GM12878 (cell line): Measurements from ENCODE around the gene IGFALS. TPM values are rescaled to one million over a fixed set of nuclear protein-coding genes. Genes with fewer than 3 reads are reported as not detected.

Source experiments
- ATAC-seq: fragments of 200-7000 bp; cut with Tn5 transposase; 3 replicates; pipeline ENCODE4 v1.9.1; 2020; ENCODE audit warnings: mild to moderate bottlenecking, moderate library complexity
- BruUV-seq: library from RNA; stranded (reverse); fragments of 400-500 nt; replicated peaks from 2 replicates; lab custom pipeline; 2021; lab: Mats Ljungman, UMichigan
- CTCF ChIA-PET: fragments of 300-600 bp; sonication (Branson Sonifier 250); formaldehyde crosslinking; extraction: SDS; loops from one replicate; lab custom pipeline; 2021; ENCODE audit warnings: inconsistent platforms; lab: Yijun Ruan, JAX
- POLR2A ChIA-PET: fragments of 350-600 bp; formaldehyde crosslinking; extraction: SDS; loops from one replicate; lab custom pipeline; 2021; ENCODE audit warnings: inconsistent platforms; lab: Charles Lee
- RAD21 ChIA-PET: fragments of 300-600 bp; sonication (Branson Sonifier 250); formaldehyde crosslinking; loops from one replicate; lab custom pipeline; 2023; ENCODE audit warnings: antibody characterized with exemption; ENCODE audit not compliant: unreplicated experiment; lab: Charles Lee
- SMC1A ChIA-PET: fragments of 300-600 bp; sonication (Branson Sonifier 250); formaldehyde crosslinking; loops from one replicate; lab custom pipeline; 2023; ENCODE audit not compliant: unreplicated experiment, uncharacterized antibody; lab: Charles Lee
- DNase-seq: peaks from one replicate; pipeline ENCODE4 v3.0.0-alpha.2; 2011; ENCODE audit warnings: low read depth, low spot score
- FAIRE-seq: peaks from 3 replicates; lab custom pipeline; 2011; peaks lifted over from hg19 to GRCh38; lab: Jason Lieb, UNC
- H2AFZ ChIP-seq: 2 replicates; pipeline ENCODE4 v1.6.0; 2011; ENCODE audit warnings: low read depth, low read length, control low read depth; ENCODE audit not compliant: control insufficient read depth
- H3K27ac ChIP-seq: 2 replicates; pipeline ENCODE4 v1.5.1; 2011; ENCODE audit warnings: control low read depth; ENCODE audit not compliant: control insufficient read depth, insufficient read depth
- H3K27me3 ChIP-seq, 2 experiments: replicated peaks in 1 of 2; 2 replicates each; pipeline versions ENCODE4 v1.6.0 to v1.6.1; 2011; ENCODE audit warnings: low read length in 1 of 2; ENCODE audit not compliant: control insufficient read depth in 2 of 2, insufficient read depth in 2 of 2
- H3K36me3 ChIP-seq, 2 experiments: 2 replicates each; pipeline ENCODE4 v1.5.1; 2011; ENCODE audit warnings: low read length in 1 of 2; ENCODE audit not compliant: control insufficient read depth in 2 of 2, insufficient read depth in 2 of 2
- H3K4me1 ChIP-seq: 2 replicates; pipeline ENCODE4 v1.6.1; 2011; ENCODE audit warnings: mild to moderate bottlenecking, low read length, moderate library complexity, mixed read lengths; ENCODE audit not compliant: control insufficient read depth, insufficient read depth
- H3K4me2 ChIP-seq: 2 replicates; pipeline ENCODE4 v1.6.0; 2011; ENCODE audit warnings: control low read depth; ENCODE audit not compliant: control insufficient read depth, insufficient read depth
- H3K4me3 ChIP-seq: fragments of 200-600 bp; sonication (generic); 2 replicates; pipeline ENCODE4 v1.5.1; 2016
- H3K79me2 ChIP-seq: 2 replicates; pipeline ENCODE4 v1.6.0; 2011; ENCODE audit warnings: low read length; ENCODE audit not compliant: control insufficient read depth, insufficient read depth
- H3K9ac ChIP-seq: 2 replicates; pipeline ENCODE4 v1.8.0; 2011; ENCODE audit warnings: low read length, control low read depth, mixed read lengths; ENCODE audit not compliant: control insufficient read depth, insufficient read depth
- H3K9me3 ChIP-seq: replicated peaks from 3 replicates; pipeline ENCODE4 v1.5.1; 2011; ENCODE audit warnings: mild to moderate bottlenecking, low read length; ENCODE audit not compliant: control insufficient read depth, insufficient read depth
- H4K20me1 ChIP-seq: 2 replicates; pipeline ENCODE4 v1.6.0; 2011; ENCODE audit not compliant: control insufficient read depth, insufficient read depth
- BACH1 ChIP-seq: fragments of 450-650 bp; IDR thresholded peaks from 2 replicates; pipeline ENCODE4 v1.6.1; 2017; ENCODE audit warnings: mild to moderate bottlenecking, borderline replicate concordance
- BCLAF1 ChIP-seq: fragments of 450-650 bp; IDR thresholded peaks from 2 replicates; pipeline ENCODE4 v1.6.1; 2017; ENCODE audit warnings: antibody characterized with exemption, mild to moderate bottlenecking, moderate library complexity
- DPF2 ChIP-seq: fragments of 450-650 bp; IDR thresholded peaks from 2 replicates; pipeline ENCODE4 v1.6.1; 2017; ENCODE audit warnings: mild to moderate bottlenecking
- JUND ChIP-seq: IDR thresholded peaks from 2 replicates; pipeline ENCODE4 v1.6.1; 2012; ENCODE audit warnings: low read depth, mild to moderate bottlenecking, low read length, improper control_type of control experiment, moderate library complexity
- KDM1A ChIP-seq: fragments of 200-600 bp; sonication (generic); IDR thresholded peaks from 2 replicates; pipeline ENCODE4 v1.6.1; 2016; ENCODE audit warnings: borderline replicate concordance
- MLLT1 ChIP-seq: fragments of 450-650 bp; IDR thresholded peaks from 2 replicates; pipeline ENCODE4 v1.6.1; 2016; ENCODE audit warnings: mild to moderate bottlenecking
- MYB ChIP-seq: fragments of 150-350 bp; IDR thresholded peaks from 2 replicates; pipeline ENCODE4 v1.6.1; 2014; ENCODE audit warnings: mild to moderate bottlenecking, low read depth, low read length, borderline replicate concordance
- NR2C2 ChIP-seq: IDR thresholded peaks from 2 replicates; pipeline ENCODE4 v1.6.1; 2011; ENCODE audit warnings: borderline replicate concordance, low read depth; ENCODE audit not compliant: control insufficient read depth, insufficient read length
- NRF1 ChIP-seq: conservative IDR thresholded peaks from 2 replicates; pipeline ENCODE4 v1.6.1; 2011; ENCODE audit warnings: mild to moderate bottlenecking, low read depth, low read length, improper control_type of control experiment
- RAD51 ChIP-seq: fragments of 450-650 bp; IDR thresholded peaks from 2 replicates; pipeline ENCODE4 v1.6.1; 2016; ENCODE audit warnings: moderate library complexity, mild to moderate bottlenecking, inconsistent platforms
- SIN3A ChIP-seq: IDR thresholded peaks from 2 replicates; pipeline ENCODE4 v1.6.1; 2012; ENCODE audit warnings: low read depth, low read length, improper control_type of control experiment
- SRF ChIP-seq, 2 experiments: IDR thresholded peaks; 2 replicates each; pipeline ENCODE4 v1.6.1; 2011; ENCODE audit warnings: low read depth in 2 of 2, low read length in 2 of 2, mild to moderate bottlenecking in 1 of 2, moderate library complexity in 1 of 2
- TAF1 ChIP-seq: IDR thresholded peaks from 2 replicates; pipeline ENCODE4 v1.6.1; 2011; ENCODE audit warnings: mild to moderate bottlenecking, low read depth, low read length, borderline replicate concordance
- WGBS: methylation state at CpG from one replicate; pipeline ENCODE4 v1.1.6; 2016; ENCODE audit warnings: low lambda C conversion rate; ENCODE audit not compliant: insufficient replicate concordance, insufficient coverage; ENCODE audit errors: missing lambda C conversion rate; 5-methylcytosine and 5-hydroxymethylcytosine counted together
- in situ Hi-C: fragments of 300-500 bp; cut with MboI; formaldehyde crosslinking; loops from 9 replicates; pipeline ENCODE4 v1.14.3; 2018; ENCODE audit warnings: mixed read lengths
- intact Hi-C: fragments of 100-400 bp; cut with micrococcal nuclease; formaldehyde crosslinking; loops from one replicate; pipeline ENCODE4 v1.14.2; 2022; ENCODE audit not compliant: unreplicated experiment
- polyA plus RNA-seq, 11 experiments: library from polyadenylated mRNA; depleted of rRNA in 4 of 11; unstranded in 6 of 11; stranded (reverse) in 5 of 11; fragments of >200 nt; fragmentation: Nextera tagmentation in 4 of 11; fragmentation: Illumina TruSeq in 1 of 11; extraction: Ambion mirVana in 4 of 11; extraction: Trizol in 1 of 11; gene quantifications; 1 replicate in 1 of 11; 2 replicates in 10 of 11; pipeline versions ENCODE4 v1.2.1 to v1.2.3, GENCODE V29; 2011 to 2016; ENCODE audit warnings: inconsistent platforms in 2 of 11, missing spikeins in 2 of 11, low read depth in 1 of 11
- total RNA-seq, 4 experiments: library from RNA; depleted of rRNA in 3 of 4; stranded (reverse); fragments of >200 nt in 3 of 4; fragmentation: Illumina TruSeq in 1 of 4; extraction: Trizol in 1 of 4; gene quantifications; 2 replicates each; pipeline versions ENCODE4 v1.2.1 to v1.2.3, GENCODE V29; 2013 to 2021

Gene IGFALS
- total and polyA plus RNA-seq, 10 of the 15 experiments (the other 5 are each of a cell fraction or from before 2014, with no cell fraction given), result 0.04 to 0.11 TPM; not detected in 8

GRCh38 chr16:1788095-1788707 is 5.3 kb downstream of the IGFALS start:
- H4K20me1 ChIP-seq, result no peaks in the 10 kb centered on the region
- H3K79me2 ChIP-seq, result peaks cover 15% of the 10 kb centered on the region
- H3K27me3 ChIP-seq, result no peaks in the 10 kb centered on the region
- RAD21 ChIA-PET, result no interaction called here
- ATAC-seq (no peak), DNase-seq (no peak), FAIRE-seq (no peak)
- H3K4me2 ChIP-seq, result no peak overlapping the region
- in situ Hi-C loops, result no loop called here
- BruUV-seq, result no TSS peak
- POLR2A ChIA-PET, result no interaction called here
- no peak for TF ChIP-seq RAD51
- TF ChIP-seq SRF (IDR thresholded peaks at IDR 0.05; ENCODE audit: low read depth in 2 of 2, low read length in 2 of 2), result no peak
- no peak for TF ChIP-seq NR2C2
- TF ChIP-seq TAF1, result no peak
- no peak for TF ChIP-seq MYB
- no peak overlapping the region for H2AFZ ChIP-seq
- SMC1A ChIA-PET, result no interaction called here
- intact Hi-C loops, result no loop called here
- H3K9ac ChIP-seq, result no peak overlapping the region
- no peak overlapping the region for H3K27ac ChIP-seq
- no peak overlapping the region for H3K4me3 ChIP-seq
- H3K36me3 ChIP-seq, result peaks cover 5 to 12% of the 10 kb centered on the region in 2 experiments; a peak in 3 of 4 replicates
- no peaks in the 10 kb centered on the region for H3K4me1 ChIP-seq
- H3K9me3 ChIP-seq, result no peaks in the 10 kb centered on the region
- CTCF ChIA-PET, result no interaction called here
- WGBS, result 98% methylated on average over 35 of the region's 38 CpGs

- H3K4me3 ChIP-seq, result no peak overlapping the region
- ATAC-seq (no peak), DNase-seq (no peak), FAIRE-seq (no peak)
- SMC1A ChIA-PET, result no interaction called here
- intact Hi-C loops, result no loop called here
- no peaks in the 10 kb centered on the region for H3K4me1 ChIP-seq
- no peaks in the 10 kb centered on the region for H3K9me3 ChIP-seq
- WGBS, result 90% methylated on average over 41 of the region's 44 CpGs
- in situ Hi-C loops, result no loop called here
- no peak overlapping the region for H2AFZ ChIP-seq
- no peaks in the 10 kb centered on the region for H3K27me3 ChIP-seq
- H3K36me3 ChIP-seq, result peaks cover 5 to 12% of the 10 kb centered on the region in 2 experiments; a peak in 3 of 4 replicates
- CTCF ChIA-PET, result no interaction called here
- RAD21 ChIA-PET, result no interaction called here
- no TSS peak for BruUV-seq
- H4K20me1 ChIP-seq, result no peaks in the 10 kb centered on the region
- H3K9ac ChIP-seq, result no peak overlapping the region
- POLR2A ChIA-PET, result no interaction called here
- H3K79me2 ChIP-seq, result peaks cover 15% of the 10 kb centered on the region
- no peak overlapping the region for H3K27ac ChIP-seq
- no peak overlapping the region for H3K4me2 ChIP-seq
- TF ChIP-seq NRF1 (no peak), BCLAF1 (no peak), DPF2 (no peak), KDM1A (no peak), BACH1 (no peak), MLLT1 (no peak), SIN3A (no peak), JUND (no peak)
Observed at GRCh38 chr16:1787322-1788094, 6.0 kb downstream of the IGFALS start.
